Smooth muscle cell of the brain vasculature (primary cell): ENCODE data around the gene MLEC.

Experiments
- DNase-seq: peaks from one replicate; pipeline ENCODE4 v3.0.0-alpha.2; 2012; ENCODE audit warnings: low read depth, low spot score

MLEC gene

GRCh38 chr12:120741476-120742421, 54.8 kb downstream of the MLEC start:
- DNase-seq: no peak

- DNase-seq: no peak
Measured at GRCh38 chr12:120744922-120745493, 58.1 kb downstream of the MLEC start.

GRCh38 chr12:120748242-120748641, 61.3 kb downstream of the MLEC start:
- DNase-seq: no peak

- DNase-seq: no peak
Measured at GRCh38 chr12:120749256-120749655, 62.3 kb downstream of the MLEC start.

DNA sequence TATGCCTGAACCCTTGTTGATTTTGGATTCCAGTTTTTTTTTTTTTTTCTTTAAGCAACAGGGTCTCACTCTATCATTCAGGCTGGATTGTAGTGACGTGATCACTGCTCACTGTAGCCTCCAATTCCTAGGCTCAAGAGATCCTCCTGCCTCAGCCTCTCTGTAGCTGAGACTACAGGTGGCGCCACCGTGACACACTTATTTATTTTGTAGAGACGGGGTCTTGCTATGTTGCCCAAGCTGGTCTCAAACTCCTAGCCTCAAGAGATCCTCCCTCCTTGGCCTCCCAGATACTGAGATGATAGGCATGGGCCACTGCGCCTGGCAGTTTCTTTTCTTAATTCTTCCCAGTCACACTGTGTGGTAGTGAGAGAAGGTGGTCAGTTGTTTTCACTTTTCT, 63.9 kb downstream of the MLEC start:
- DNase-seq: no peak

GRCh38 chr12:120751389-120751788, 64.4 kb downstream of the MLEC start:
- DNase-seq: no peak
